Lung (tissue), 12 donors: ENCODE data around the gene LY6G6D. TPM values are rescaled to one million over a fixed set of nuclear protein-coding genes. Genes with fewer than 3 reads are reported as not detected.

Experiments
- ATAC-seq: fragments of 200-7000 bp; cut with Tn5 transposase; one replicate; pipeline ENCODE4 v1.9.1; 2020; ENCODE audit warnings: moderate number of reproducible peaks; ENCODE audit not compliant: insufficient read depth, low FRiP score
- DNase-seq, 3 donors: peaks; one replicate each; pipeline ENCODE4 v3.0.0-alpha.2; 2013 to 2017
- H3K27ac ChIP-seq, 2 donors: one replicate each; pipeline ENCODE4 v1.5.1; 2013; ENCODE audit warnings: mild to moderate bottlenecking in 2 of 2, moderate library complexity in 2 of 2, control low read depth in 1 of 2, inconsistent platforms in 1 of 2, low read depth in 1 of 2, low read length in 1 of 2
- H3K27me3 ChIP-seq, 3 donors: one replicate each; pipeline ENCODE4 v1.5.1; 2013; ENCODE audit warnings: low read length in 2 of 3; ENCODE audit not compliant: control insufficient read depth in 3 of 3, insufficient read depth in 3 of 3
- H3K36me3 ChIP-seq, 4 donors: one replicate each; pipeline ENCODE4 v1.5.1; 2013; ENCODE audit warnings: low read length in 4 of 4, mild to moderate bottlenecking in 1 of 4, moderate library complexity in 1 of 4; ENCODE audit not compliant: control insufficient read depth in 4 of 4, insufficient read depth in 4 of 4
- H3K4me1 ChIP-seq, 5 donors: one replicate each; pipeline ENCODE4 v1.5.1; 2013; ENCODE audit warnings: low read length in 5 of 5, mild to moderate bottlenecking in 2 of 5, moderate library complexity in 1 of 5; ENCODE audit not compliant: control insufficient read depth in 5 of 5, insufficient read depth in 5 of 5
- H3K4me3 ChIP-seq: one replicate; pipeline ENCODE4 v1.5.1; 2013; ENCODE audit warnings: mild to moderate bottlenecking, control low read depth, moderate library complexity
- H3K9ac ChIP-seq, 2 donors: one replicate each; pipeline ENCODE4 v1.5.1; 2013; ENCODE audit warnings: low read length in 2 of 2, control low read depth in 1 of 2; ENCODE audit not compliant: insufficient read depth in 1 of 2
- H3K9me3 ChIP-seq, 4 donors: one replicate each; pipeline ENCODE4 v1.5.1; 2013; ENCODE audit warnings: low read length in 3 of 4, mild to moderate bottlenecking in 1 of 4, moderate library complexity in 1 of 4; ENCODE audit not compliant: control insufficient read depth in 4 of 4, insufficient read depth in 3 of 4
- WGBS, 2 donors: extraction: QIAGEN DNeasy Blood & Tissue Kit; methylation state at CpG; one replicate each; pipeline ENCODE4 v1.1.7; 2013; 5-methylcytosine and 5-hydroxymethylcytosine counted together
- polyA plus RNA-seq, 2 donors: library from polyadenylated mRNA; stranded (reverse); fragments of 200-250 nt; gene quantifications; one replicate each; pipeline ENCODE4 v1.2.1, GENCODE V29; 2013
- total RNA-seq, 2 donors: library from RNA; depleted of rRNA in 1 of 2; stranded (reverse); fragments of >200 nt in 1 of 2; gene quantifications; one replicate each; pipeline ENCODE4 v1.2.1, GENCODE V29; 2014 to 2021
- TF ChIP-seq, protein P1 (sequence below): IDR thresholded peaks from 2 replicates; pipeline ENCODE4 v1.5.1; 2012; ENCODE audit warnings: mild to moderate bottlenecking; ENCODE audit errors: control extremely low read depth, extremely low read depth
- donor health status: control.
- donor health status: control.
- donor health status: Bipolar disorder and iron deficiency.
- donor health status: healthy.
- donor health status: DM: yes; HTN: yes; CAD: no.

The LY6G6D gene
- total and polyA plus RNA-seq, 4 donors: not detected

DNA sequence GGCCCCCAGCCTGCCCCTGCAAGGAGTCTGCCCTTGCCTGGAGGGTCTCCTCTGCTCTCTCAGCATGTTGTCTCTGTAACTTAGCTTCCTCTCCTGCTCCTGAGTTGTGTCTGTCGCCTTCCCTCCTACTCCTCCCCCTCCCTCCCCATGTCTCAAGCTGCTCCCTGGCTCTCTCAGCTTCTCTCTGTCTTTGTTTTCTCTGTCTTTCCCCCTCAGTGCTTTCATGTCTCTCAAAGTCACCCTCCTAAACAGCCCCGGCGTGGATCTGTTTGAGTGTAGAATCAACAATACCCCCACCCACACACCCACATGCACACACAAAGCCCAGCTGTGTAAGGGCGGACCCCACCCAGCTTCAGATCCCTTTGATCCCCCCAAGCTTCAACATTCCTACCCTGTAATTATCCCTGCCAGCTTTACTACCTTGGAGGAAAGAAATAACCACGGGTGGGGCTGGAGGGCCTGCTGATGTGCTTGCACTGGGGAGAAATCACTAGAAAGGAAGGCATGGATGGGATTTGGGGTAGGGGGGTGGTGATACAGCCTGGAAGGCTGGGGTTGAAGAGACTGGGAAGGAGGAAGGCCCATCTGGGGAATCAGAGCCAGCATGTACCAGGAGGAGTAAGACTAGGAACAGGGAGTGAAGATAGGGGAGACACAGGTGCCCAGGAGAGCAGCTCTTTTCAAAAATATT, 1.0 kb upstream of the LY6G6D start:
- no peak for ATAC-seq
- Histone ChIP-seq H3K4me1 (peaks cover 0 to 29% (median 8%) of the 10 kb centered on the region in 5 donors), H3K27me3 (no peaks in the 10 kb centered on the region), H3K27ac (no peak overlapping the region), H3K4me3 (no peak overlapping the region), H3K9ac (no peak overlapping the region), H3K36me3 (no peaks in the 10 kb centered on the region), H3K9me3 (no peaks in the 10 kb centered on the region)
- 55 to 64% methylated on average over 5 of the region's 5 CpGs for WGBS, 2 donors
- TF ChIP-seq, protein P1, sequence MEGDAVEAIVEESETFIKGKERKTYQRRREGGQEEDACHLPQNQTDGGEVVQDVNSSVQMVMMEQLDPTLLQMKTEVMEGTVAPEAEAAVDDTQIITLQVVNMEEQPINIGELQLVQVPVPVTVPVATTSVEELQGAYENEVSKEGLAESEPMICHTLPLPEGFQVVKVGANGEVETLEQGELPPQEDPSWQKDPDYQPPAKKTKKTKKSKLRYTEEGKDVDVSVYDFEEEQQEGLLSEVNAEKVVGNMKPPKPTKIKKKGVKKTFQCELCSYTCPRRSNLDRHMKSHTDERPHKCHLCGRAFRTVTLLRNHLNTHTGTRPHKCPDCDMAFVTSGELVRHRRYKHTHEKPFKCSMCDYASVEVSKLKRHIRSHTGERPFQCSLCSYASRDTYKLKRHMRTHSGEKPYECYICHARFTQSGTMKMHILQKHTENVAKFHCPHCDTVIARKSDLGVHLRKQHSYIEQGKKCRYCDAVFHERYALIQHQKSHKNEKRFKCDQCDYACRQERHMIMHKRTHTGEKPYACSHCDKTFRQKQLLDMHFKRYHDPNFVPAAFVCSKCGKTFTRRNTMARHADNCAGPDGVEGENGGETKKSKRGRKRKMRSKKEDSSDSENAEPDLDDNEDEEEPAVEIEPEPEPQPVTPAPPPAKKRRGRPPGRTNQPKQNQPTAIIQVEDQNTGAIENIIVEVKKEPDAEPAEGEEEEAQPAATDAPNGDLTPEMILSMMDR: no peak
- peak in 1 of 3 donors; percentile 25 for DNase-seq

DNA sequence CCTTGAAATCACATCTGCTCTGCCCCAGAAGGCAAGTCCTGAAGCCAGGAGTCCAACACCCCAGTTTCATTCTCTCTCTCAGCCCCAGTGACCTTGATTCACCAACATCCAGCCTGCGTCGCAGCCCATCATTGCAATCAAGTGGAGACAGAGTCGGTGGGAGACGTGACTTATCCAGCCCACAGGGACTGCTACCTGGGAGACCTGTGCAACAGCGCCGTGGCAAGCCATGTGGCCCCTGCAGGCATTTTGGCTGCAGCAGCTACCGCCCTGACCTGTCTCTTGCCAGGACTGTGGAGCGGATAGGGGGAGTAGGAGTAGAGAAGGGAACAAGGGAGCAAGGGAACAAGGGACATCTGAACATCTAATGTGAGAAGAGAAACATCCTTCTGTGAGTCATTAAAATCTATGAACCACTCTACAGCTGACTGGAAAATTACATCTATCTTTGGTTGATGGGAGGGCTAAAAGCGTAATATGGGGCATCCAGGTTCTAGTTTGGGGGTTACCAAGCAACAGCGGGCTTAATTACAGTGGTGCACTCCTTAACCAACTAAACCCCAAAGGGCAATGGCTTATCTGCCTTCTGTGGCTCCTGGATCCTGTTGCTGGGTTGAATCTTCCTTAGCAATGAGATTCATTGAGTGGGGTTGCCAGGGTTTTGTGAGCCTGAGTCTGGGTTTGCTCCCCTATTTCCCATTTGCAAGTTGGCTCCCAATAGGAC, 2.5 kb downstream of the LY6G6D start:
- Histone ChIP-seq H3K9me3 (no peaks in the 10 kb centered on the region), H3K4me1 (peaks cover 0 to 29% (median 0%) of the 10 kb centered on the region in 5 donors), H3K36me3 (no peaks in the 10 kb centered on the region), H3K27ac (no peak overlapping the region), H3K9ac (no peak overlapping the region), H3K4me3 (no peak overlapping the region), H3K27me3 (no peaks in the 10 kb centered on the region)
- ATAC-seq (no peak), DNase-seq (no peak)
- TF ChIP-seq, protein P1: no peak
- WGBS, 2 donors: 78 to 82% methylated on average over 10 of the region's 10 CpGs

DNA sequence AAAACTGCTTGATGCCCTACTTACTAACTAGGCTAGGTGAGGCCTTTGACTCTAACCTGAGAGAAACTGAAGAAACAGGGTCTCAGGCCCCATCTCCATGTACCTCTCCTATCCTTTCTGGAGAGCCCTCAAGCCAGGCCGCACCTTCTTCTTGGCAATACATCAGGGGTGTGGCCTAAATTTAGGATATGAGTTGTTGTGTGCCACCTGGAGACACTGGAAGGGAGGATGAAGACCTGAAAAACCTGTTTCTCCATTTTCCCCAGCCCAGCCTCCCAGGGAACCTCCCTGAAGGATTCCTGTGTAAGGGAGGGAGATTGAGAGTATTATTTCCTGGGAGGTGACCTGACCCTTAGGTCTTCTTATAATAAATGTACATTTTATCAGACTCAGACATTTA, 3.1 kb downstream of the LY6G6D start:
- DNase-seq (peak in 1 of 3 donors; percentile 63), ATAC-seq (no peak)
- Histone ChIP-seq H3K4me3 (no peak overlapping the region), H3K27ac (no peak overlapping the region), H3K36me3 (no peaks in the 10 kb centered on the region), H3K4me1 (peaks cover 0 to 29% (median 0%) of the 10 kb centered on the region in 5 donors), H3K27me3 (no peaks in the 10 kb centered on the region), H3K9me3 (no peaks in the 10 kb centered on the region), H3K9ac (no peak overlapping the region)
- TF ChIP-seq, protein P1: no peak
- WGBS, 2 donors: 63 to 86% methylated on average over 1 of the region's 1 CpG
